Ammon's horn (tissue), 1 donor: ENCODE results near the gene MLLT3.
"Not testable (repeated sequence)": the region's sequence is repeated elsewhere in the genome, so short reads cannot be mapped to it uniquely, and the experiment has no call there.

Experiments used
- DNase-seq: peaks from one replicate; pipeline ENCODE4 v3.0.0-alpha.2; 2016; ENCODE audit warnings: low spot score

Gene MLLT3

GRCh38 chr9:20597862-20598261 is 24.4 kb downstream of the MLLT3 start:
- DNase-seq: no peak

- DNase-seq: no peak
These were observed 27.7 kb downstream of the MLLT3 start for GRCh38 chr9:20594608-20595007.

GRCh38 chr9:20593537-20593936 is 28.8 kb downstream of the MLLT3 start:
- peak; percentile 68 for DNase-seq

DNA sequence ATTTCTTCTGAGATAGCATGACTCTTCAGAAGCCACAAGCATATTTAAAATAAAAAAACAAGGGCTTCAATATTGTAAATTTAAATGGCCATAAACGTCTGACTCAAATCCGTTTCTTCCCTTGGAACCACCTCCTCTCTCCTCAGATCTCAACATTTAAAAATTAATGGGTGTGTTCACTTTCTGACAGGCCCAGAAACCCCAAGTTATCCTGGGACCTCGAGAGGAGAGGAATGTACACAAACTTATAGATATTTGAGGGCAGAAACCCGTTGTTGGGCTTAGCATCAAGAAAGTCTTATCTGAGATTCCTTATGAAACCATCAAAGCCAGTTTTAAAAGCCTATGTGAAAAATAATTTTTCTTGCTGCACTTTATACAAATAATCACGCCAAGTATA is 29.2 kb downstream of the MLLT3 start:
- DNase-seq: no peak

- no peak for DNase-seq
These were observed 29.6 kb downstream of the MLLT3 start for GRCh38 chr9:20592673-20593072.

GRCh38 chr9:20591223-20591622 is 31.1 kb downstream of the MLLT3 start:
- DNase-seq: no peak

DNA sequence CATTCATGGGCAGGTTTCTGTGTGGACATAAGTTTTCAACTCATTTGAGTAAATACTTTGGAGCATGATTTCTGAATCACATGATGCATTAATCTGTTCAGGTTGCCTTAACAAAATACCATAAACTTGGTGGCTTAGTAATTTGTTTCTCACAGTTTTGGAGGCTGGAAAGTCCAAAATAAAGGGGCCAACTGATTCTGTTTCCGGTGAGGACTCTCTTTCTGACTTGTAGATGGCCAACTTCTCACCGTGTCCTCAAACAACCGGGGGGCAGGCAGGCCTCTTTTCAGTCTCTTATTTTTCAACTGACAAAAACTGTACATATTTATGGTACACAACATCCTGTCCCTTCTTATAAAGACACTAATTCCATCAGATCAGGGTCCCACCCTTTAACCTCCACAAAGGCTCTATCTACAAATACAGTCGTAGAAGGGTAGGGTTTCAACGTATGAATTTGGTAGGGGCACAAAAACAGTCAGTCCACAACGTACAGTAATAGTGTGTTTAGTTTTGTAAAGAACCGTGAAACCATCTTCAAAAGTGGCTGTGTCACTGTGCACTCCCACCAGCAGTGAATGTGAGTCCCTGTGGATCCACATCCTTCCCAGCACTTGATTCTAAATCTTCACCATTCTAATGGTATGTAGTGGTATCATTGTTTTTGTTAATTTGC is 37.2 kb downstream of the MLLT3 start:
- no peak for DNase-seq

DNA sequence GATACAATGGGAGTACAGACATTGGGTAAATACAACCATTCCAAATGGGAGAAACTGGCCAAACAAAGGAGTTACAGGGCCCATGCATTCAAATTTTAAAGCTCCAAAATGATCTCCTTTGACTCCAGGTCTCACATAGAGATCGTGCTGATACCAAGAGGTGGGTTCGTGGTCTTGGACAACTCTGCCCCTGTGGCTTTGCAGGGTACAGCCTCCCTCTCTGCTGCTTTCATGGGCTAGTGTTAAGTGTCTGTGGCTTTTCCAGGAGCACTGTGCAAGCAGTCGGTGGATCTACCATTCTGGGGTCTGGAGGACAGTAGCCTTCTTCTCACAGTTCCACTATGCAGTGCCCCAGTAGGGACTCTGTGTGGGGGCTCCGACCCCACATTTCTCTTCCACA is 39.2 kb downstream of the MLLT3 start:
- DNase-seq: not testable (repeated sequence)

GRCh38 chr9:20582150-20582549 is 40.1 kb downstream of the MLLT3 start:
- DNase-seq: no peak

GRCh38 chr9:20580673-20581072 is 41.6 kb downstream of the MLLT3 start:
- no peak for DNase-seq

DNA sequence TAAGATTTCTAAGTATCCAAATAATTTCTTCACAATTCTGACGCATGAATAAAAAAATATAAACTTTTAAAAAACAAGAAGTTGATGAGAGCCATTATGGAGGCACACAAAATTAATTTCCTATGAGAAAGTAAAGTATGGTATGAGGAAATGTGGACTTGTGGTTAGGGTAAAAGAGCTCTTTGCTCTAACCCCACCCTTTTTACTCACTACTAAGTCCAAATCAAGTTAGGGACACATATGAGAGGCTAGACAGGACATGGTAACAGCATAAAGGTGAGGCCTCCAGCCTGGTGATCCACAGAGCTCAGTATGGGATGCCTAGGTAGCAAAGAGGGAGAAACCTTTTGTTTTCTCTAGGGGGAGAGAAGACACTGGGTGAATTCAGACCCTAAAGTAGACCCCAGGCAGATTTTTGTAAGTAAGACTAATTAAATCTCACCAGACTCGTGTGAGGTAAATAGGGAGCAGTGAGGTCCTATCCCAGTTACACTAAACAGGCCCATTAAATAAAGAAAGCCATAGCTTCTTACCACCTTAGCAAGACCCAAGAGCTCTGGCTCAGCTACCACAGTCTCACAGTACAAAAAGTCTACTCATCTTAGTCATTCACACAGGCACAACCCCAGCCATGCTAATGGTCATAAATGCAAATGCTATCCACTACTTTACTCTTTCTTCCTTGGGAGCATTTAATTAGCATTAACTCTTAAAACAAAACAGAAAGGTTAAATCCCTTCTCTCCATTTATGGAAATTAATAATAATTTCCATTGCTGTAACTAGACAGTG is 42.6 kb downstream of the MLLT3 start:
- DNase-seq: no peak

DNA sequence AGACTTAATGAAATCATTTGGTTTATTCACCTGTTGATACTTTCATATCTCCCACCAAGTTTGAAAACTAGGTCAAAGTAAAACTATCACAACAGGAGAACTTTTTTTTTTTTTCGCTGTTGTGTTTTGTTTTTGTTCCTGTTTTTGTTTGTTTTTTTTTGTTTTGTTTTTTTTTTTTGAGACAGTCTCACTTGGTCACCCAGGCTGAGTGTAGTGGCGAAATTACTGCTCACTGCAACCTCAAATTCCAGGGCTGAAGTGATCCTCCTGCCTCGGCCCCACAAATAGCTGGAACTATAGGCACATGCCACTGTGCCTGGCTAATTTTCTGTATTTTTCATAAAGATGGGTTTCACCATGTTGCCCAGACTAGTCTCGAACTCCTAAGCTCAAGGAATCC is 49.3 kb downstream of the MLLT3 start:
- no peak for DNase-seq

DNA sequence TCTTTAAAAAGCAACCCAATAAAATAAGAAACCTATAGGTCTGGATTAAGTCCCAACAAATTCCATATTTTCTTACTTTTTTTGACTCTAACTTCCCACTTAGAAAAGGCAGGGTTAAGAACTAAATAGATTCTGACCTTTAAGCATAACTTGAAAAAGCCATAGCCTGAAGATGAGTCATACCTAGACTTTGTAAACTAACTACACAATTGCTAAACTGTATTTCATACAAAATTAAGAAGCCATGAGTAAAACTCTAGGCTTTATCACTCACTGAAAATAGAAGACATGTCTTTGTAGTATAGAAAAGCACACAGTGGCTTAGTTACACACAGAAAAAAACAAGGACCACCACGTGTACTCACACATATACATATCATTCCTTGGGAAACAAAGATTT is 51.5 kb downstream of the MLLT3 start:
- no peak for DNase-seq

DNA sequence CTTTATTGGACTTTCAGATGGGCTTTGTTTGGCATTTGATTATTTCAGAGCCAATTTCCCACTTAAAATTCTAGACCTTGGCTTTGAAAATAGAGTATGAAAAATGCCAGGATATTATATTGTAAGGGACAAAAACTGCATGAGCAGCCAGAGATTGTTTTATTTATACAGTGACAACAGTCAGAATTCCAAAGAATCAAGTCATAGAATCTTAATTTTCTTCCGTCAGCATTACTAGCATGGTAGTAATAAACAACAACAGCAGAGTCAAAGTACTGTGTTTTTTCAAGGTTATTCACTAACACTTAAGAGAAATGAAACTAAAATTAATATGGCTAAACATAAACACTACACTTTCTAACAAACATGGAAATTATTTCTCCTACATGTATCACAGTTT is 52.2 kb downstream of the MLLT3 start:
- no peak for DNase-seq

DNA sequence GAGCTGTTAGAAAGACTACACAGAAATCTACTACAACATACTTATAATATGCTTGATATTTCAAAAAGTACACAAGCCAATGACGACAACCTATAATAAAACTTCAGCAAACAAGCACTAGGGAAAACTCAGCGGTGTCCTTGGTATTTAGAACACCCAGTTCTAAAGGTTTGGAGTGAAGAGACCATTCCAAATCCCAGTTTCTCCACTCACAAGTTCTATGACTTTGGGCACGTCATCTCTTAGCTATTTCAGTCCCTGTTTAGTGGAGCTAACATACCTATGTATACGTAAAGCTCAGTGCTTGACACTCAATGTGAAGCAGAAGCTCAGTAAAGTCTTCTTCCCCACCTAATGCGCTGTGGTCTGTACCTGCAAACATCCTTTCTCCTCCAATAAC is 52.8 kb downstream of the MLLT3 start:
- no peak for DNase-seq

GRCh38 chr9:20568400-20568799 is 53.9 kb downstream of the MLLT3 start:
- DNase-seq: no peak

GRCh38 chr9:20566401-20566800 is 55.9 kb downstream of the MLLT3 start:
- DNase-seq: no peak

GRCh38 chr9:20564650-20565049 is 57.6 kb downstream of the MLLT3 start:
- DNase-seq: no peak

- no peak for DNase-seq
These were observed 58.4 kb downstream of the MLLT3 start for GRCh38 chr9:20563917-20564316.

DNA sequence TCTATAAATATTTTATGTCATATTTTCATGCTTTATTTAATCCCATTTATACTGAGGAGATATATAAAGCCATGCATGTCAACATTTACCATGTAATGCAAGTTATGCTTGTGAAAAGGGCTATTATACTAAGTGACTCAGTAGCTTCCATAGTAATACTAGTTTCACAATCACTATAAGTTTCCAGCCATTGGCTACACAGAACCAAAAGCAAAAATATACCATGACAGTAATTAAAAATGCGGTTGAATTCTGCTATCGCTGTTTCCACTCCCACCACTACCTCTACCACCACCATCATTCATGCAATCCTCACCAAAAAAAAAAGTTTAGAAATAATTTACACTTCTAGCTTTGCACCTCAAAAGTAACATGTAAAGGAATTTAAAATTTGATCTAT is 60.2 kb downstream of the MLLT3 start:
- no peak for DNase-seq

- DNase-seq: no peak
These were observed 60.8 kb downstream of the MLLT3 start for GRCh38 chr9:20561531-20561930.

DNA sequence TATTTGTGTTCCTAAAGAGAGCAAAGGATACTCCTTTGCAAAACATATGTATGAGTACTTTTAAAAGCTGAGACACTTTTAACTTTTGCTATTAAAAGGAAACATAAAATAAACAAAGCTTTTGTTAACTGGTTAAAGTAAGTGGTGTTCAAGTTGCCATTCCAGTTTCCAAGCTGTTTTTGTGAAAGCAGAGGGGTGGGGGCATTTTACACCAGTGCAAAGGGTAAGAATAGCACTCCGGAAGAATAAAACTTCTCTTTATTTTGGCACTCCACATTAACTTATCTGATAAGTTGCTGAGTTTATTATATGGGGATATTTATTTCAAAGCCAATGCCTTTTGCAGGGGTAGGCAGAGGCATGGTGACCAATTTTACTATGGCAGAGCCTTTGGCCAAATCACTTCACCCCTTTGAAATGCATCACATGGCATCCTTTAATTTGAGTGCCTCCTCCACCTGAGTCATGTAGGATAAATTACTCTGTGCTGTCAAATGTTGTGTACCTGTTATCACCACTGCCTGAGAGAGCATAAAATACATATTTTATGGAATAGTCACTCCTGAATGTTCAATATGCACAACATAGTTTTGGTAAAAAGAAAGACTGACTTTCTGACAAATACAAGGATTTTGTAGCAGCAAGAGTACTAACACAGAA is 62.9 kb downstream of the MLLT3 start:
- DNase-seq: no peak

GRCh38 chr9:20558566-20559016 is 63.7 kb downstream of the MLLT3 start:
- peak; percentile 42 for DNase-seq
